Amniotic stem cell (primary cell): Measurements from ENCODE around the gene NPC1.
A peak's percentile ranks its signal among the peaks of the same experiment; 100 is the strongest.
"Not testable (repeated sequence)": the region's sequence is repeated elsewhere in the genome, so short reads cannot be mapped to it uniquely, and the experiment has no call there.

ENCODE experiments used
- DNase-seq: peaks from one replicate; lab custom pipeline; 2025; lab: John Stamatoyannopoulos, UW

Gene NPC1

DNA sequence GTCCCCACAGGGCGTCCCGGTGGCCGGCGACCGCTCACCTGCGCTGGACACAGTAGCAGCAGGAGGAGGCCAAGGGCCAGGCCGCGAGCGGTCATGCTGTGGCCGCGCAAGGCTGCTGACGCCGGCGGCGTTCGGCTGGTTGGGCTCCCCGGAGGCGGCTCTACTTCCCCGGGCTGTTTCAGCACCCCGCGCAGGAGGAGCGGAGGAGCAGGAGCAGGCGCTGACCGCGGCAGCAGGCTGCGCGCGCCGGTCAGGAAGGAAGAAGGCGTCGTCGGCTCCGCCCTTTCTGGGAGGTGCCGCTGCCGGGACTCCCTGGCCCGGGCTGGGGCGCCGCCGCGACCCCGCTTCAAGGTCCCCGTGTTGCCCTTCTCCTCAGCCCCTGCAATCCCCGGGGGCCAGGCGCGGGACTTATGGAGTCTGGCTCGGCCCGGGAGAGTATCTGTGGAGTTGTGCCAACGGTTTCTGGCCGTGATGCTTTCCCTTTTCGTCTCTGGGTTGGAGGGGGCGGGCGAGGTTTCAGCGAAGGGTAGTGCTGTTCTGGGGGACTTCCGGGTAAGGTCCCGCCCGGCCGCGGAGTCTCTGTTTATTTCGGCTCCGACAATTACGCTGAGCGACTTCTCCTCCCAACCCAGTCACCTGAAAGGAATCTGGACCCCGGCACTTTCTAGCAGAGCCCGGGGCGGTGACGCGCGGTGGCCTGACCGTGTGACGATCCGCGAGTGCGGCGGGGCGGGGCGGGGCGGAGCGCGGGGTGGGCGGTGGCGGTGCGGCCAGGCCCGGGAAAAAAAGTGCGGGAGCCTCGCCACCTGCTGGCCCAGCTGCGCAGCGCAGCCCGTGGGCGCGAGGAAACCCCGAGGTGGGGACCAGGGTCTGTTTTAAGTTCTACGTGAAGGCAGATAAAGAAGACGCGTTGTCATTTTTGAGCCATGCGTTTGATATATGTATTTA, at the start of gene NPC1:
TSS of gene NPC1 (minus strand) at position 258 of the 948 bp plus-strand sequence. CDS start at position 95, 163 bp downstream.
- DNase-seq, result peak; percentile 88

DNA sequence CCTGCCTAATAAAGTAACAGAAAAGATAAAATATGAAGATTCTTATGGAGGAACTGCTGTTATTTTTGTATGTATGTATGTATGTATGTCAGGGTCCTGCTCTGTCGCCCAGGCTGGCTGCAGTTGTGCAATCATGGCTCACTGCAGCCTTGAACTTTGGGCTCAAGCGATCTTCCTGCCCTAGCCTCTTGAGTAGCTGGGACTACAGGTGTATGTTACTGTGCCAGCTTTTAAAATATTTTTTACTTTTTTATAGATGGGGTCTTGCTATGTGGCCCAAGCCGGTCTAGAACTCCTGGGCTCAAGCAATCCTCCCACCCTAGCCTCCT, 49.7 kb upstream of the NPC1 start:
- DNase-seq, result no peak

DNA sequence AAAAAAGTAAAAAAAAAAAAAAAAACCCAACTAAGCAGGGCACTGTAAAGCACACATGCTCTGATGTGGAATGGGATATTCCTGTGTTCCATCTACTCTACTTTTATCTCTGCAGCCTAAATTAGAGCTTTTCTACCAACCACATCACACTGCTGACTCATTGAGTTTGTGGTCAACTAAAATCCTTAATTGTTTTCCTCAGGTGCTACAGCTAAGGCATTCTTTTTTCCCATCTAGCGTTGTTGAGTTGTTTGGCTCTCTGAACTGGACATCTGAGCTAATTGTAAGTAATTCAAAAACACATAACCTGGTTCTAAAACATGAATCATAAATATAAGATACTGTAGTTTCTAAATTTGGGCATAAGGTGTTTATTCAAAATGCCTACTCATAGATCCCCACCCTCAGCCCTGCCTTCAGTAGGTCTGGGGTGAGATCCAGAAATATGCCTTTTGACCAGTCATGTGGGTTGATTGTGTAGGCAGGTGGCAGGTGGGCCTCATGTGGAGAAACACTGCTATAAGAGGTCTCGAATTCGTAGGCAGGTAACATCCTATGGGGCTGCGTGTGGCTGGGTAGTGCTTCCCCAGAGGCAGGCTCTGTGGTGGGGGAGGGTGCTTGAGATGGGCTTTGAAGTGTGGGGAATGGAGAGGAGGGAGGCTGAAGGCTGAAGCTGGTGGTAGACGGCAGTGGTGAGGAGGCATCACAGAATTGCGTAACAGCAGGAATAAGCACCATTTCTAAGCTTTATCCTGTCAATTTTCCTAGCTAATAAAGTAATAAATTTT, 49.2 kb upstream of the NPC1 start:
- DNase-seq, result no peak

DNA sequence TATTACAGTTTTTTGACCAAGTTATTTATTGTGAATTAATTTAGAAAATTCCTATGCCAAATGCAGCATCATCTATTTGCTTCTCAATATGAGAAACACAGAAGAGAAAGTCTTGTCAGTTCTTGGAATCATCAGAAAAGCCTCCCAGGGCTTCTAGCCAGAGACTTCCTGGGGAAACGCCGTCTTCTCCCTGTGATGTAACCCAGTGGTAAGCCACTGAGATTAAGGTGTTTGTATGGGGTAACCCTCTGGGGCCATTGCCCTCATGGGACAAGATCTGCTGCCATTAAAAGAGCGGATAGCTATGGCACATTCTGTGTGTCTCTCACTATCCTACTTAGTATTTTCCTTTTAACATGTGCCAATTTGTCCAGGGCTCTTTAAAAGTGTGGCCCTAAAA, 48.4 kb upstream of the NPC1 start:
- no peak for DNase-seq

DNA sequence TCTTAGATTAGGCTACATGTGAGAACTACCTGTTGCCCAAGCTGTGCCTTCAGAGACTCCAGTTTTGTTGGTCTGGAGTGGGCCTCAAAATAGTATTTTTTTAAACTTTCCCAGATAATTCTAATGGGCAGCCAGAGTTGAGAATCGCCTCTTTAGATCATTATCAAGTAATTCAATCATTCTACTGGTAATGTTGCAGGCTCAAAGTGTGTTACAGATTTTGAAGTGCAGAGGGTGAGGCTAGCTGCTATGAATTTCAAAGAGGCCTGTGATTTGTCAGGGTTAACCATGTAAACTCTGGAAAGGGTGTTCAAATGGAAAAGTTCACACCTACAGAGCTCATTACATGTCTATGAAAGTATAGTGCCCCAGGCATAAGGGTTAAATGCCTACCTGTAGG, 46.3 kb upstream of the NPC1 start:
- no peak for DNase-seq

DNA sequence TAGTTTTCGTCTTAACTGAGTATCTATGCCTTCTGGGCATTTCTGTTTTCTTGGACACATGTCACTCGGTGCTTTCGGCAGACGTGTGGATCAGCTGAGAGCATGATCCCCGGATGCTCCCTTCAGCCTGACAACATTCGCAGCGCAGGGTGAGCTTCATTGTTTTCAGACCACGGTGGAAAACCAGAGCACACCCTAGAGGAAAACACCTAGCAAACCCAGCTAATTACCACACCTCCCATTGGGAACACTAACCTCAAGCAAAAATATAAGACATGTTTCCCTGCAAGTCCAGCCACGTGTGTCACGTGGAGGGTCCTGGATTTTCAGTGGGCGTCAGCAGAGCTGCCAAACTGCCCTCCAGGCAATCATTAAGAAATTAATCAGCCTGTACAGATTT, 45.4 kb upstream of the NPC1 start:
- no peak for DNase-seq

DNA sequence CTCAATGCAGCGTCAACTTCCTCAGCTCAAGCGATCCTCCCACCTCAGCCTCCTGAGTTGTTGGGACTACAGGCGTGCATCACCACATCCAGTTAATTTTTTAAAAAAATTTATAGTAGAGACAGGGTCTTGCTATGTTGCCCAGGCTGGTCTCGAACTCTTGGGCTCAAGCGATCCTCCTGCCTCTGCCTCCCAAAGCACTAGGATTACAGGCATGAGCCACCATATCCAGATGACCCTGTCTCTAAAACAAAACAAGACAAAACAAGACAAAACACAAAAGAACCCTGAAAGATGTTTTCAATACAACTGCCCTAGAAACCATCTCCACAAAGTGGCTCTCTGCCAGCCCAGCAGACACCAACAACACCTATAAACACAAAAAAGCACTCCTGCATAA, 45.0 kb upstream of the NPC1 start:
- no peak for DNase-seq

DNA sequence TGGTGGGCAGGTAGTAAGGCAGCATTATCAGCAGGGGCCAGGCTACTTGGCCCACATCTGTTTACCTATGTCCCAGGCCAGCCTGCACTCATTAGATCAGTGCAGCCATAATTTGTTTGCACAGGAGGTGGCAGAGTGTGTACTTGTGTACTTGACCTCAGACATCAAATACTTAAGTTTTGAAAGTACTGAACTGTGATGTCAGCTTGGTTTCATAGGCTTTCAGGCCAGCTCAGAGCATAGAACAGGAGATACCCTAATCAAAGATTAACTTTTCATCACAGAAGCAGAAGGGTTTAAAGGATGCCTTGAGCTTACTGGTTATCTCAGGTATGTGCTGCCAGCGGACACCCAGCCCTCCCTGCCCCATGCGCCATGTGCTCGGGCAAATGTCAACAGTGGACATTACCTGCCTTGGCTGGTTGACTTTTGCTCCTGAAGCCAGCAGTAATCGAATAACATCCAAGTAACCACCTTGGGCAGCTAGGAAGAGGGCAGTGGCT, 43.2 kb upstream of the NPC1 start:
- DNase-seq, result no peak

DNA sequence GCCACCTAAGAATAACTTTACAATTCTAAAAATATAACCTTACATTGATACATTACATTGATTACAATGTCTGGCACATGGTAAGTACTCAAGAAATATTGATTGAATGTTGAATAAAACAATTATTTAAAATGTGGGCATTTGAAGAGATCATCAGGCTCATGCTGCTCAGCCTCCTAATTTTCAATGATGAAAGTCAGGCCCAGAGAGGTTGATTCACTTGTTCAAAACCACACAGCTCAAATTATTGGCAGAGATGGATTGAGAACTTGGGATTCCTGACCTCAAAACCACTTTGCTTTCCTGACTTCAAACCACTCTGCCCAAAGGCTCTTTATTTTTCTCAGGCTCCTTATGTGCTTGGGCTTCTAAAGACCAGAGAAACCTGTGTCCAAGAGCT, 41.7 kb upstream of the NPC1 start:
- no peak for DNase-seq

DNA sequence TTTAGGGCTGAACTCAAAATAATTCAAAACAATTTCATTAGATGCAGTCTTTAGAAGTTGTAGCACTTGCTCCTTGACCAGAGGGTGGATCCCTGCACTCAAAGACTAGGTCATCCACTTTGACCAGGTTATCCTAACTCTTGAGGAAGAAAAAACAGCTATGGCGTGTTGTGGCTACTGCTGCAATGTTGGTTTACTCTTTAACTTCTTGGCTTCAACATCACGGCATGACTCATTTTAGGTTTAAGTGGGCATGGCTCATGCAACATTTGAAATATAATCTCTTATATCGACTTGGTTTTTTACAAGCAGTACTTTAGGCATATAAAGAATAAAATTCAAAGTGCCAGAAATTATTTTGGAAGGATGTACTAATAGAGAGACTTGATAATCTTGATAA, 41.0 kb upstream of the NPC1 start:
- DNase-seq, result peak; percentile 82

DNA sequence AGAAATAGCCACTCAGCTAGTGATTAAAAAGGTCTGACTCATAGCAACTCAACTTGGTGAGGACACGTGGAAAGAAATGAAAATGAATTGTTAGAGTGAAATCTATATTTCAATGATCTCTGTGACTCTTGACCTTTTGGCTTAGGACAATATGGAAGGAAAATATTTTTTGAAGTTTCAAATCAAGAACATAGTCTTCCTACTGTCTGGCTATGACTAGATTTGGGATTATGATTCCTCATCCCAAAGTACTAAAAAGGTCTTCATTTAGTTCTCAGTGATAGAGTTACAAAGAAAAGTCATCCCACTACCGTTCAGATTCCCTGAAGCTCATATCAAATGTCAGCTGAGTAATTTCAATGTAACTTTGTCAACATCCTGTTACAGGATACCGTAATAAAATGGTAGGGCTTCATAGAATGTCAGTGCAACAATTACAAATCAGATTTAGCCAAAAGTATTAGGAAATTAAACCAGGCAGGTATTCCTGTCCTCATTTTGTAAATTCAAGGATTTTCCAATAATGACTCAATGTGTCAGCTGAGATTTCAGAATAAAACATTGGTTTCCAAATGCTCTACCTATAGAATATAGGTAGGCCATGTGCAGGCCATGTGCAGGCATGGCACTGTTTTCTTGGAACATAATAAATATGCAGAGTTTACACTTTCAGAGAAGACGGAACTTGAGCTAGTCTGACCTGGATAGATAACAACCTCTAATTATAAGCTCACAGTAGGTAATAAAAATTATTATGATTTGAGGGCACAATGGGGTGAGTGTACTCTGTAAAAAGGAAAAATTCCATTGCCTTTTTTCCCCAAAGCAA, 40.4 kb upstream of the NPC1 start:
- no peak for DNase-seq

DNA sequence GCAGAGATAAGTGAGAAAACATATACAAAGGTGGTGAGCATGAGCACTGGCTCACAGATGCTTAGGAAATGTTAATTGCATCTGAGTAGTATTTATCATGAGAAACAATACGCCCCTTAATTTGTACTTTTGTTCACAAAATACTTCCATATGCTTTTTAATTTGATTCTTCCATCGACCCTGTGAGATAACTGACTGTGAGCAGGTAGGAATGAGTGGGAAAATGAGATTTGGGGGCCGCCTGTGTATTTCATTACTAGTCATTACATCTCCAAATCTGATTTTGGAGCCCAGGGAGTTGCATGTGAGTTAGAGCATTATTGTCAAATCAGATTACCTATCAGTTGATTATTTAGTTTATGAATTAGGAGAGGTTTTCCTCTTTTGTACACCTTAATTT, 36.7 kb upstream of the NPC1 start:
- DNase-seq, result no peak

DNA sequence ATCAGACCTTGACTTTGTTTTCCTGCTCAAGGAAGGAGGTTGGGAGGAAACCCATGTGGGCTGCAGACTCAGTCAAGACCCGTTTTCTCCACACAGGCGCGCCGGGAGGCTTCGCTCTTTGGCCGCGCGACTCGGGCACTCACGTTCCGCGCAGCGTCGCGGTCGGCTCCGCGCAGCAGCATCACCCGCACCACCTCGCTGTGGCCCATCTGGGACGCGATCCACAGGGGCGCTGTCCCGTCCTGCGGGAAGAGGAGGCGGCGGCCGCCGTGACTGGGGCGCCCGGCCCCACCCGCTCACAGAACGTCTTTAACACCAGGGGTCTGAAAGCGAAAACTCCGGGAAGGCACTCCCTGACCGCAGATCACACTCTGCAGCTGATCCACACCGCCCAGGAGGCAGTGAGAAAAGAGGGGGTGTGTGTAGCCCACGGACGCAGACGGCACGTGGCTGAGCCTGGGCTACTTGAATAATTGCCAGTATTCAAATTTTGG, 33.1 kb upstream of the NPC1 start:
- no peak for DNase-seq

DNA sequence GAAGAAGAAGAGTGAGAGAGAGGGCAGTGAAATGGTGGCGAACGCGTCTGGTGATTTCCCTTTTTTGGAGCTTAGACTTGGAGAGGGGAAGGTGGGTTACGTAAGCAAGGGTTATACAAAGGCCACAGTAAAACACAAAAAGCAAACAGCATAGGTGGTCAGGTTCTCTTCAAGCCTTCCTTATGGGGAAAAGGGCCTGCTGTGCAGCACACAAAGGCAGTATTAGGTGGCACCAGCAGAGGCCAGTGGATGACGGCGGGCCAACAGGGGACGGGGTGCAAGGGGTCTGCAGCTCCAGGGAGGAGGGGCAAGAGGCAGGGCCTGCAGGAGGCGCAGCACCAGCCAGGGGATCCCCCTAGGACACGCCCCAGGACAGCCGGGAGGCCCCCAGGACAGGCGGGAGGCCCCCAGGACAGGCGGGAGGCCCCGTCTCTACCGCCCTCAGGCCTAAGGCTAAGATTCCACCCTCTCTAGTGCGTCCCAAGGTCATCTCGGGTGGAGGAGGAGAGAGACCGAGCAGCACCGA, 32.6 kb upstream of the NPC1 start:
- no peak for DNase-seq

DNA sequence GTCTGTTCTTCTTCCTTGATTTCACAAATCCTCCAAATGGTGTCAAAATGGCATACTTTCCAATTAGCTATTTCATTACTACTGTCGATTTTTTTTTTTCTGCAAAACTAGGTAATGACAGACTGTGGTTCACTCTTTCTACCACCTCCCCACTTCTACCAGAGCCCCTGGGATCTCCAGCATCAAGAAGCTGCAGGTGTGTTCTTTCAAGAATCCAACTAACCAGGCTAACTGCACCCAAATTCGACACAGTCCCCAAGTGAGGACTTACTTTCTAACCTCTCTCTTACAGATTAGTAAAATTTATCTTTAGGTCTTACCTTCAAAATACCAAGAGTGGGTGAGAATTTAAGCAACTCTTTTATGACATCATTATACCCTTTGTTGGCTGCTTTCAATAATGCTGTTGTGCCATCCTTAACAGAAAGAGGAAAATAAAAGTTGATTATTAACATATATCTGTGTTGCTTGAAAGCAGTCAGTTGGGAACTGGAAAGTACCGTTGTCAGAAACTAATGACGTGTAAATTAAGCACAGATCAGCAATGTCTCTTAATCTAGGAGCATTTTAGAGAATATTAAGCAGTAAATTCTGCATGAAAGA, 31.2 kb upstream of the NPC1 start:
- DNase-seq, result no peak

DNA sequence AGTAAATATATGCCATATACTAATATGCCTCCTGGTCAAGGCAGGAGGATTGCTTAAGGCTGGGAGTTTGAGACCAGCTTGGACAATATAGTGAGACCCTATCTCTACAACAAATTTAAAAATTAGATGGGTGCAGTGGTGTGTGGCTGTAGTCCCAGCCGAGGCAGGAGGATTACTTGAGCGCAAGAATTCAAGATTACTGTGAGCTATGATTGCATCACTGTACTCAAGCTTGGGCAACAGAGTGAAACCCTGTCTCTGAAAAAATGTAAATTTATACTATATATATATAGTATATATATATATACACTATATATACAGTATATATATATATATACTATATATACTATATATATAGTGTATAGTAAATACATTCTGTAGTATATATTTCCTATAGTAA, 30.0 kb upstream of the NPC1 start:
- DNase-seq, result no peak

DNA sequence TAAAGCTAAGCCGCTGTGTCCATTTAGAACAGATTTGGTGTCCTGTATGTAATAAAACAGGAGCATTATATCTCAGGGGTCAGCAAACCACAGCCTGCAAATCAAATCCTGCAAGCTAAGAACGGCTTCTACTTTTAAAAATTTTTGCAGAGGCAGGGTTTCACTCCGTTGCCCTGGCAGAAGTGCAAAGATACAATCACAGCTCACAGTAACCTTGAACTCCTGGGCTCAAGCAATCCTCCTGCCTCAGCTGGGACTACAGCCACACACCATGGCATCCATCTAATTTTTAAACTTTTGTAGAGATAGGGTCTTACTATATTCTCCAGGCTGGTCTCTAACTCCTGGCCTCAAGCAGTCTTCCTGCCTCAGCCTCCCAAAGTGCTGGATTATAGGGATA, 28.6 kb upstream of the NPC1 start:
- no peak for DNase-seq

DNA sequence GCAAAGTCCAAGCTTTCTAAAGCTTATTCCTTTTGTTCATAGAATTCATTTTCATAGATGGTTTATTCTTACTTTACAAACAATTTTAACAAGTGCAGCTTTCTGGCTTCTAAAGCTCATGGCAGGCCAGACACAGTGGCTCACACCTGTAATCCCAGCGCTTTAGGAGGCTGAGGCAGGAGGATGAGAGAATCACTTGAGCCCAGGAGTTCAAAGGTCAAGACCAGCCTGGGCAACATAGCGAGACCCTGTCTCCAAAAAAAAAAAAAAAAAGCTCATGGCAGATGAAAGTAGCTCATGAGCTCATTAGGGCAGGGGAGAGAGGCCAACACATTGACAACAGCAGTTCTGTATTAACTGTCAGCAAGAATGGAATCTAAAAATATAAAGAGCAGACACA, 28.1 kb upstream of the NPC1 start:
- DNase-seq, result no peak

DNA sequence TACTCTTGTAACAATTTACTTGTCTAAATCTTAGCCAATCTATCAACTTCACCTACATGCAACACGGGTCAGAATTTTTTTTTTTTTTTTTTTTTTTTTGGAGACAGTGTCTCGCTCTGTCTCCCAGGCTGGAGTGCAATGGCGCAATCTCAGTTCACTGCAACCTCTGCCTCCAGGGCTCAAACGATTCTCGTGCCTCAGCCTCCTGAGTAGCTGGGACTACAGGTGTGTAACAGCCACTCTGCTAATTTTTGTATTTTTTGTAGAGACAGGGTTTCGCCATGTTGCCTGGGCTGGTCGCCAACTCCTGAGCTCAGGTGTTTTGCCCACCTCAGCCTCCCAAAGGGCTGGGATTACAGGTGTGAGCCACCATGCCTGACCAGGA, 26.8 kb upstream of the NPC1 start:
- not testable (repeated sequence) for DNase-seq

DNA sequence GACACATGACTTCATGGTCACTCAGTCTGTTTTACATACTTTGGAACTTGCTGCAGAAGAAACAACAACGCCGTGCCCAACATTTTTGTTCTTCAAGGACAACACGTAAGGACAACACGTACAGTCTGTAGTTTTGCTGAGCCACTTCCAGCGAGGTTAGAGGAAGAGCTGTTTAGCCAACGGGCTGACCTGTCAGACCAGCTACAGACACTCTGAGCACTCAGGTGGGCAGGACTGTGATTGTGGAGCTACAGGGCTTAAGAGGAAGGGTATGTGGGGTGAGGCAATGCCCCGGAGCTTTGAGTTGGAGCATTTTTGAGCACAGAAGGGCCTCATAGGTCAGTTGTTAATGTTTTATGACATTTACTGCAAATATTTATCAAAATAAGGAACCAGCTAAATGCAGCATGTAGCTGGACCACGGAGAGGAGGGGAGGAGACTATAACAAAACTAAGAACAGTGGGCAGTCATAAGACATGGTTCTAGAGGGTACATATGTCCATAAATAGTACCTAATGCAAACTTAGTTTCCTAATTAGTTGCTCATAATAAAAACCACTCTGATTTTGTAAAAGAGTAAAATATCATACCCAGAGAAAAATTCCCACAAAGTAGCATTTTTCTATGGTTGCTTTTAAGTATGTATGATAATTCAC, 26.3 kb upstream of the NPC1 start:
- no peak for DNase-seq
